Left lung (tissue), 10 donors: ENCODE data around the gene ASB8. TPM values are rescaled to one million over a fixed set of nuclear protein-coding genes. Genes with fewer than 3 reads are reported as not detected.

ENCODE experiments used
- ATAC-seq: fragments of 200-7000 bp; cut with Tn5 transposase; one replicate; pipeline ENCODE4 v1.9.1; 2020; ENCODE audit warnings: moderate library complexity
- DNase-seq, 4 donors: peaks; one replicate each; pipeline ENCODE4 v3.0.0-alpha.2; 2013 to 2020
- H3K27ac ChIP-seq, 2 donors: fragments of 200-600 bp; sonication (generic) in 1 of 2; one replicate each; pipeline versions ENCODE4 v1.5.0 to v1.8.0; 2020 to 2021
- H3K27me3 ChIP-seq, 2 donors: fragments of 200-600 bp; sonication (generic) in 1 of 2; one replicate each; pipeline versions ENCODE4 v1.5.0 to v1.8.0; 2020 to 2021
- H3K36me3 ChIP-seq, 2 donors: fragments of 200-600 bp; sonication (generic) in 1 of 2; one replicate each; pipeline versions ENCODE4 v1.5.0 to v1.8.0; 2020 to 2021
- H3K4me1 ChIP-seq, 2 donors: fragments of 200-600 bp; one replicate each; pipeline ENCODE4 v1.8.0; 2021
- H3K4me3 ChIP-seq, 2 donors: fragments of 200-600 bp; sonication (generic) in 1 of 2; one replicate each; pipeline versions ENCODE4 v1.5.0 to v1.8.0; 2020 to 2021; ENCODE audit warnings: mild to moderate bottlenecking in 1 of 2
- H3K9me3 ChIP-seq, 2 donors: fragments of 200-600 bp; sonication (generic) in 1 of 2; one replicate each; pipeline versions ENCODE4 v1.5.0 to v1.8.0; 2020 to 2021
- intact Hi-C, 2 donors: fragments of 100-400 bp; cut with DNase I; formaldehyde crosslinking; loops; one replicate each; pipeline versions ENCODE4 v1.11.2 to v1.14.2; 2022
- polyA plus RNA-seq, 6 donors: library from polyadenylated mRNA; unstranded; fragments of 120-200 nt; gene quantifications; one replicate each; pipeline ENCODE4 v1.2.1, GENCODE V29; 2013; ENCODE audit not compliant: insufficient read length in 6 of 6
- total RNA-seq, 2 donors: library from RNA; stranded (reverse); fragmentation: NEBNext Ultra II Directional; extraction: Animal tissue kit (Norgen Biotek cat#: 25700); gene quantifications; one replicate each; pipeline ENCODE4 v1.2.1, GENCODE V29; 2021
- TF ChIP-seq, protein P1 (sequence below), 2 donors: fragments of 200-600 bp; sonication (generic) in 1 of 2; IDR thresholded peaks; one replicate each; pipeline versions ENCODE4 v1.5.0 to v1.8.0; 2021; ENCODE audit warnings: antibody characterized with exemption in 2 of 2
- donor health status: DM: no; HTN: yes; CAD: no.
- donor health status: DM: no; HTN: no; CAD: no.

ASB8 gene
- total and polyA plus RNA-seq, 8 donors = 26.8 to 44.5 (median 36.3) TPM

DNA sequence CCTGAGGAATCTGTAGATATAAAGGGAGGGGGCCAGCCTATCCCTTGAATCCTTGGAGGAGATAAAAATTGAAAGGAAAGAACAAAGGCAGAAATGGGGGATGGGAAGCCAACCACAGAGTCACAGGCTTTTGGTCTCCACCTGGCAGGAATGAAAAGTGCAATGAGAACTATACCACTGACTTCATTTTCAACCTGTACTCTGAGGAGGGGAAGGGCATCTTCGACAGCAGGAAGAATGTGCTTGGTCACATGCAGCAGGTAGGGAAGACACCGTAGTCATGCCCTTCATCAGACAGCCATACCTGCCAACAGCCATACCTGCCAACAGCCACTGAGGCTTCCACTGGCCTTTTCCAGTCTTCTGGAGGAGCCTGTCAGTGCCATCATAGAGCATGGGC lies 13.4 kb downstream of the ASB8 start:
- Histone ChIP-seq H3K4me3 (no peak overlapping the region), H3K4me1 (no peaks in the 10 kb centered on the region), H3K27ac (no peak overlapping the region), H3K9me3 (no peaks in the 10 kb centered on the region), H3K27me3 (no peaks in the 10 kb centered on the region), H3K36me3 (peaks cover 0 to 99% of the 10 kb centered on the region in 2 donors)
- no peak for DNase-seq
- intact Hi-C loops = no loop called here
- TF ChIP-seq, protein P1, sequence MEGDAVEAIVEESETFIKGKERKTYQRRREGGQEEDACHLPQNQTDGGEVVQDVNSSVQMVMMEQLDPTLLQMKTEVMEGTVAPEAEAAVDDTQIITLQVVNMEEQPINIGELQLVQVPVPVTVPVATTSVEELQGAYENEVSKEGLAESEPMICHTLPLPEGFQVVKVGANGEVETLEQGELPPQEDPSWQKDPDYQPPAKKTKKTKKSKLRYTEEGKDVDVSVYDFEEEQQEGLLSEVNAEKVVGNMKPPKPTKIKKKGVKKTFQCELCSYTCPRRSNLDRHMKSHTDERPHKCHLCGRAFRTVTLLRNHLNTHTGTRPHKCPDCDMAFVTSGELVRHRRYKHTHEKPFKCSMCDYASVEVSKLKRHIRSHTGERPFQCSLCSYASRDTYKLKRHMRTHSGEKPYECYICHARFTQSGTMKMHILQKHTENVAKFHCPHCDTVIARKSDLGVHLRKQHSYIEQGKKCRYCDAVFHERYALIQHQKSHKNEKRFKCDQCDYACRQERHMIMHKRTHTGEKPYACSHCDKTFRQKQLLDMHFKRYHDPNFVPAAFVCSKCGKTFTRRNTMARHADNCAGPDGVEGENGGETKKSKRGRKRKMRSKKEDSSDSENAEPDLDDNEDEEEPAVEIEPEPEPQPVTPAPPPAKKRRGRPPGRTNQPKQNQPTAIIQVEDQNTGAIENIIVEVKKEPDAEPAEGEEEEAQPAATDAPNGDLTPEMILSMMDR (IDR thresholded peaks at IDR 0.05) = no peak
- ATAC-seq = no peak

DNA sequence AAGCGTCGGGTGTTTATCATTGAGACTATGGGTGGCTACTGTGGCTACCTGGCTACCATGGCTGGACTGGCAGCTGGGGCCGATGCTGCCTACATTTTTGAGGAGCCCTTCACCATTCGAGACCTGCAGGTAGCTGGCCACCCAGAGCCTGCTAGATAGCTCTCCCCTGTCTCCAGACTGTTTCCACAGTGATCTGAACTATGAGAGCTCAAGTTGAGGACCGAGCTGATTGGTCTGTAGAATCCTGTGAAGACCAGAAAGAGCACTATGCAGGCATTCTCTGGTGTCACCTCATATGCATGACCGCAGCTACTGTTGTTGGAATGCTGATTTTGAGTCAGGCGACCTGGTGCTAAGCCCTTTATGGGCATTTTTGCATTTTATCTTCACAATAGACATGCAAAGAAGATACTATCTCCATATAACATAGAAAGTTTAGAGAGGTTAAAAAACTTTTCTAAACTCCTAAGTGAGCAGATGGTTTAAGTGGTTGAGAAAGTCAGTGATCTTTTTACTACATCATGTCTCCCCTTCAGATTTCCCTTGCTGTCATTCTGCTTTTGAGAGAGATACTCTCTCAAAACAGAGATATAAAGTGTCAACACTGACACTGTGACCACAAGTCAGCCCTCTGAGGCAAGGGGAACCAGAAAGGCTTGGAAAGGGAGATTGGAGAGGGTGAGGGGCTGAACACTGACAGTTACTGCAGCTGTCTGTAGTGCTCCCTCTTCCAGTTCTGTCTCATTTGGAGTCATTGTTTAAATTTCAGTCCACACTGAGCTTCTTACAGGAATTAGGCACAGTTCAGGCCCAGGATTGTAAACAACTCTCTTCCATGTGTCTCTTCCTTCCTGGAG lies 14.3 kb downstream of the ASB8 start:
- Histone ChIP-seq H3K4me1 (no peaks in the 10 kb centered on the region), H3K4me3 (no peak overlapping the region), H3K36me3 (peaks cover 0 to 98% of the 10 kb centered on the region in 2 donors), H3K27me3 (no peaks in the 10 kb centered on the region), H3K9me3 (no peaks in the 10 kb centered on the region), H3K27ac (no peak overlapping the region)
- TF ChIP-seq, protein P1 (IDR thresholded peaks at IDR 0.05) = no peak
- ATAC-seq (no peak), DNase-seq (no peak)
- intact Hi-C loops = no loop called here

DNA sequence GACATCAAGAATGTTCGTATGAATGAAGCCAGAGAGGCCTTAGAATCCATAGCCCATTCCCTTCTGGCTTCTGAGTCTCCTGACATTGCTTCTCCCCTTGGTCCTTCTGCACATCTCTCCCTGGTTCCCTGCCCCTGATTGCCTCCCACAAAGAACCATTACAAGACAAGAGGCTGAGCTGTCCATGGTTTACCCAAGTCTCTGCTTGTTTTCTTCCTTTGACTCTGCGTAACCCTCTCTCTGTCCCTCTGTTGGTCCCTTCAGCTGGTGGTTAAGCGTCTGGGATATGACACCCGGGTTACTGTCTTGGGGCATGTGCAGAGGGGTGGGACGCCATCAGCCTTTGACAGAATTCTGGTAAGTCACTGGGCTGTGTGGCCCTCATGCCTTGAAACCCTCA lies 22.3 kb downstream of the ASB8 start:
- peaks cover 0 to 71% of the 10 kb centered on the region in 2 donors for H3K36me3 ChIP-seq
- no peak overlapping the region for H3K27ac ChIP-seq
- ATAC-seq = no peak
- intact Hi-C loops = no loop called here
- no peak for DNase-seq
- no peaks in the 10 kb centered on the region for H3K9me3 ChIP-seq
- TF ChIP-seq, protein P1 (IDR thresholded peaks at IDR 0.05) = no peak
- H3K27me3 ChIP-seq = no peaks in the 10 kb centered on the region
- no peaks in the 10 kb centered on the region for H3K4me1 ChIP-seq
- no peak overlapping the region for H3K4me3 ChIP-seq

DNA sequence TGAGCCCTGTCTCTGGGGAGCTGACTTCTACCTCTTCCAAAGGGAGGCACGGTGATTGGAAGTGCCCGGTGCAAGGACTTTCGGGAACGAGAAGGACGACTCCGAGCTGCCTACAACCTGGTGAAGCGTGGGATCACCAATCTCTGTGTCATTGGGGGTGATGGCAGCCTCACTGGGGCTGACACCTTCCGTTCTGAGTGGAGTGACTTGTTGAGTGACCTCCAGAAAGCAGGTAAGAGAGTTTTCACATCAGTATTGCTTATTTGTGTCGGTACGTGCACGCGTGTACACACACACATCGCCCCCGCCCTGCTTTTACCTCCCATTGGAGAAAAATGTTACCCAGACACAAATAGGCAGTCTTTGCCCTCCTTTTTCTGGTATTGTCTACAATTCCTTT lies 24.5 kb downstream of the ASB8 start:
- intact Hi-C loops = no loop called here
- no peak overlapping the region for H3K4me3 ChIP-seq
- DNase-seq (no peak), ATAC-seq (no peak)
- H3K36me3 ChIP-seq = peaks cover 0 to 53% of the 10 kb centered on the region in 2 donors
- no peaks in the 10 kb centered on the region for H3K4me1 ChIP-seq
- H3K9me3 ChIP-seq = no peaks in the 10 kb centered on the region
- TF ChIP-seq, protein P1 (IDR thresholded peaks at IDR 0.05) = no peak
- no peaks in the 10 kb centered on the region for H3K27me3 ChIP-seq
- H3K27ac ChIP-seq = no peak overlapping the region

DNA sequence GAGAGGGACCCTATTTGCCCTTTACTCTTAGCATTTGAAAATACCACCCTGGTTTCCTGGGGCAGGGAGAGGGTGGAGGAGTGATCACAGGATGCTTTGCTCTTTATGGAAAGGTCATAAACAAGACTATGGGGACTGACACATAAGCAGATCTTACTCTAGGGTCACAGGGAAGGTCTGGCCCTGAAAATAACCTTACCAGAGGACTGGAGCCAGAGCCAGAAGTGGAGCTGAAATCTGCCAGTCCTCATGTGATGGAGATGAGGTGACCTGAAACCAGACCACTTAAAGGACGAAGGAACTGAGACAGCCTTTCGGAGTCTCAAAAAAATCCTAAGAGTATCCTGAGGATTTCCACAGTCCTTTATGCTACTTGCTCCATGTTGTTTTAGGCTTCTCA lies 25.8 kb downstream of the ASB8 start:
- DNase-seq (no peak), ATAC-seq (no peak)
- Histone ChIP-seq H3K27me3 (no peaks in the 10 kb centered on the region), H3K36me3 (peaks cover 0 to 53% of the 10 kb centered on the region in 2 donors), H3K9me3 (no peaks in the 10 kb centered on the region), H3K4me1 (no peaks in the 10 kb centered on the region), H3K4me3 (no peak overlapping the region), H3K27ac (no peak overlapping the region)
- TF ChIP-seq, protein P1 (IDR thresholded peaks at IDR 0.05) = no peak
- intact Hi-C loops = no loop called here
